Glomerular endothelial cell (primary cell): ENCODE data around the gene TUBB3. TPM values are rescaled to one million over a fixed set of nuclear protein-coding genes. Genes with fewer than 3 reads are reported as not detected.
"Not testable (repeated sequence)": the region's sequence is repeated elsewhere in the genome, so short reads cannot be mapped to it uniquely, and the experiment has no call there.

ENCODE experiments used
- DNase-seq: peaks from one replicate; pipeline ENCODE4 v3.0.0-alpha.2; 2011; ENCODE audit warnings: low read depth, low spot score; ENCODE audit errors: extremely low read depth
- total RNA-seq: library from RNA; depleted of rRNA; stranded (reverse); fragments of >200 nt; gene quantifications from 2 replicates; pipeline ENCODE4 v1.2.3, GENCODE V29; 2015

The TUBB3 gene
- total RNA-seq, 1 donor from 2014 or later: 275 TPM

DNA sequence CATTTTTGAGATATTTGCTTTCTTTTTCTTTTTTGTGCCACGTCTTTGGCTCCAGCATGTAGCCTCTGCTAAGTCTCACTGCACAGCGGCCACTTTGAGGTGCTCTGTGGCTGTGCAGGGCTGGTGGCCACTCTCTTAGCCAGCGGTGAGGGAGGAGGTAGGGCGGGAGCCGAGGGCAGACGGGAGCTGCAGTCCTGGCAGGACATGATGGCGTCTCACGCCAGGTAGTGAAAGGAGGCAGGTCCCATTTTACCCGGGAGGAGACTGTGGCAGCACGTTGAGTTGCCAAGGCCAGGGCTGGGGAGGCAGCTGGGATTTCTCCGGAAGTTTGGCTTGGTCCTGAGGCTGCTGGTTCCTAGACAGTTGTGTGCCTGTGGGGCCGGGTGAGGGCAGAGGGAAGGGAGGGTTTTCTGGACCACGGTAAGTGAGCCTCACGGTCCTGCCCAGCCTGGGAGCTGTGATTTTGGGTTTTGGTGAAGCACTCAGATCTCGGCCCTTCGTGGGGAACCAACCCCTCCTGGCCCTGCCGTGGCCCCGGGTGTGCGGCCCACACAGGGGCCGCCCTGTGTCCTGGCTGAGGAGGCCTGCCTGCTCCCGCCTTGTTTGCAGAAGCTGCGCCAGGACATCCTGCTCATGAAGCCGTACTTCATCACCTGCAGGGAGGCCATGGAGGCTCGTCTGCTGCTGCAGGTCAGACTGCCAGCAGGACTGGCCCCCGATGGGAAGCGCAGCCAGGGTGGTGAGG lies 39.8 kb downstream of the TUBB3 start:
- DNase-seq: no peak

DNA sequence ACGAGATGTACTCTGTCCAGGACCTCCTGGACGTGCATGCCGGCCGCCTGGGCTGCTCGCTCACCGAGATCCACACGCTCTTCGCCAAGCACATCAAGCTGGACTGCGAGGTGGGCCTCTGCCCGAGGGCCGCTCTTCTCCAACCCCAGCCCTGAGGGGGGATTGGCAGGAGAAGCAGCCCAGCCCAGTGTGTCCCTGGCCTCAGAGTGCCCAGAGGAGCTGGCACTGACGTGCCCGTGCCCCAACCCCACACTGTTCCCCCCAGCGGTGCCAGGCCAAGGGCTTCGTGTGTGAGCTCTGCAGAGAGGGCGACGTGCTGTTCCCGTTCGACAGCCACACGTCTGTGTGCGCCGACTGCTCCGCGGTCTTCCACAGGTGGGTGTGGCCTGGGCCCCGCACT lies 41.1 kb downstream of the TUBB3 start:
- DNase-seq: no peak

DNA sequence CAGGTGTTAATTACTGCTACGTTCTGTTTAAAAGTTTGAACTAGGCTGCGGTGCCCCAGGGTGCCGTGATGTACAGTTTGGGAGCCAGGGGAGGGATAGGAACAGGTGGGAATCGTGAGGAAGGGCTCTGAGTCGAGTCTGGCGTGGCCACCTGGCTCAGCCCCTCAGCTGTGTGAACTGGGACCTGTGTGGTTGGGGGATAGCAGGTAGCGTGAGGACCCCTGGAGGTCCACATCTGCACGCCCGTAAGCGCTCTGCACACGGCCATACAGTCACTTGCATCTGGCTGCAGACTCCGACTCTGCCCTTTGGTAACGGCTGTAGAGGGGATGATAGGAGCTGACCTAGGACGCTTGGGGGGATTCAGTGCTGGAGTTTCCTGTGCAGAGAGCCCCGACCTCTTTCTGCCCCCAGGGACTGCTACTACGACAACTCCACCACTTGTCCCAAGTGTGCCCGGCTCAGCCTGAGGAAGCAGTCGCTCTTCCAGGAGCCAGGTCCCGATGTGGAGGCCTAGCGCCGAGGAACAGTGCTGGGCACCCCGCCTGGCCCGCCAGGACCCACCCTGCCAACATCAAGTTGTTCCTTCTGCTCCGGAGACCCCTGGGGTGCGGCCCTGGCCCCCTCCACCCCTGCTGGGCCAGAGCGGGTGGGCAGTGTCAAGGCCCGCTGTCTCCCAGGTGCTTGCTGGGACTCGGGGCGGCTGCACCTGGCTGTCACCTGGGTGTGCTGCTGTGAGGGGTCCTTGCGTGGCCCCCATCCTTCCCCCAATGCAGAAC lies 42.5 kb downstream of the TUBB3 start:
- DNase-seq: no peak

DNA sequence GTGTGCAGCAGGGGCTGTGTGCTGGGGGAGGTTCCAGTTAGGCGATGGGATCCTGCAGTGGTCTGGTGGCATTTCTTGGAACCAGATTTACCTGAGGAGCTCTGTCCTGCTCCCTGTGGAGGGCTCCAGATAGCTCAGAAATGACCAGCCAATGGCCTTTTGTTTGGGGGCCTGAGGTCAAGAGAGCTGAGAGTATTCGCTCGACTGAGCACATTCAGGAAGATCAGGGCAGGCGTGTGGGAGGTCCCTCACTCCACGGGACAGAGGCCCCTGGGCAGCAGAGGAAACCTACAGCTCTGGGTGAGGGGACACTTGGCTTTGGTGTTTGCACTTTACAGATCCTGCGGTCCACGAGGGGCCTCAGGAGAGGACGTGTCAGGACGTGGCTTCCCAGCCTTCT lies 43.6 kb downstream of the TUBB3 start:
- no peak for DNase-seq

DNA sequence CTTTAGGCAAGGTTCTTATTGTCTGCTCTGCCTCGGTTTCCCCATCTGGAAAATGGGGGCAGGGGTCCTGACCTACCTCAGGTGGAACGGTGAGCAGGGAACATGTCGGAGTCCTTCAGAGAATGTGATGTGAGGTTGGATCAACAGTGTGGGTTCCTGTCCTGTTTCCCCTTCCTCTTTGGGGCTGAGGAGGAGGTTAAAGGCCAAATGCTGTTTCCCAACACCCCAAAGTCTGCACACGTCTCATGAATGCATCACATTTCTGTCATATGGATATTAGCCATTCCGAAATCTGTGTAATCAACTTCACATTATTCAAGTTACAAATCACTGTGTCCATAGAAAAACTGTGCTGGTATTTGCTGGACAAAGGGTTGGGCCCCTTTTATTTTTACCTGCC lies 44.3 kb downstream of the TUBB3 start:
- DNase-seq: not testable (repeated sequence)

DNA sequence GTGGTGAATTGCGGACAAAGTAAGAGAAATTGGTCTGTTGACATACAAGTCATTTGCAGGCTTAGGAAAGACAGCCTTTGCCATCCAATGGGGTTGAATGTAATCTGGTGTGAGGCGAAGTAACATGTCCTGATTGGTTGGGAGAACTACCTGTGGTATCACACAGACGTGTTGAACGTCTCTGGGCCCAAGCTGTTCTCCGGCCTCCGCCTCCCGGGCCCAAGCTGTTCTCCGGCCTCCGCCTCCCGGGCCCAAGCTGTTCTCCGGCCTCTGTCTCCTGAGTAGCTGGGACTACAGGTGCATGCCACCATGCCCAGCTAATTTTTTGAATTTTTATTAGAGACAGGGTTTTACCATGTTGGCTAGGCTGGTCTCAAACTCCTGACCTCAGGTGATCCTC lies 44.9 kb downstream of the TUBB3 start:
- not testable (repeated sequence) for DNase-seq

DNA sequence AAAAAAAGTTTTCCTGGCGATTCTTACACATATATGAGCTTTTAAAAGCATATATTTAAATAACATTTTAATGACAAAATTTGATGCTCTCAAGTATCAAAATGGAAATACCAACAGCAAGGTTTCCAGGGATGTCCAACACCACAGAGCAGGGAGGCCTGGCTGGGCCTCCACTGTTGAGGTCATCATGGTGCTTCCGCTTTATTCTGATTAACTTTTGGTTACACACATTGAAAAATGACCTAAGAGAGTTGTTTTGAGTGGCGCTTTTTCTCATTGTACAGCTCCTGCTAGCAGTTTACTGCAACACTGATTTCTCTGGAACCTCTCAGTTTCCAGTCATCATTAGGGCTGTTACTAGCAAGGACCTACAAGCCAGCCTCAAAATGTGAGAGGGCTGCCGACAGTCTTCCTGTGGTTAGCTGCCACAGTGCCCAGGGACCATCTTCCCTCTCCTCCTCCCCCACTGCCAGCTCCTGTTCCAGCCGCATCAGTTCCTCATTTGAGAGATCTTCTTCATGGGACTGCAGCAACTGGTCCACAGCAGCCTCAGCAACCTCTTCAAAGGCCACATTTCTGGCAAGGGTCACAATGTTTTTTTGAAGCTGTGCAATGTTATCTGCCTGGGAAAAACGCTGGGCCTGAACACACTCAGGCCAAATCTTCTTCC lies 46.7 kb downstream of the TUBB3 start:
- DNase-seq: no peak

DNA sequence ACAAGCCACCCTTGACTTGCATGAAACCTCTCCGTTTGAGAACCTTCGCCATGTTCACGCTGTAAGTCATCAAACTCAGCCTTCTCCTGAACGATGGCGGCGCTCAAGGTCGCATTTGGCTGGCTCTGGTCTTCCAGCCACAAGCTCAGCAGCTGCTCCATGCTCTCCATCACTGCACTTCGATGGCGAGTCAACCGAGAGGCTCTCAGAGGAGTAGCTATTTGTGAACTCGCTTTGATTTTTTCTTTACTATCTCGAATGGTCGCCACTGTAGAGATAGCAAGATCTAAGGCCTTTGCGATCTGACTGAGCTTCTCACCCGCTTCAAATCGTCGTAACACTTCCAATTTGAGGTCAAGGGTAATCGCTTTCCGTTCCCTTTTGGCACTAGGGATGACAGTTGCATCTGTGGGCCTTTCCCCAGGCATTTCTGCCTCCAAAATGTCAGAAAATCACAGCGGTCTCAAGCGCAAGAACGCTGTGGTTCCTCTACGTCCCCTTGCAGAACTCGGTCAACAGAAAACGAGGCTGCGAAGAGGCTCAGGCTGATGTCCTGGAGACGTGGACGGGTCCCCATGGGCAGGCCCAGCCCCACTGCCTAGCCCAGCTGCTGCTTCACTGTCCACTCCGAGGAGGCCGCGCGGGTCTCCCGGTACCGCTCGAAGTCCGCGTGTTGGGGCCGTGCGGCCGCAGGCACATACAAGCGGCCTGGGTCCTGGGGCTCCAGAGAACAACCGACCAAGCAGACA lies 48.5 kb downstream of the TUBB3 start:
- no peak for DNase-seq

DNA sequence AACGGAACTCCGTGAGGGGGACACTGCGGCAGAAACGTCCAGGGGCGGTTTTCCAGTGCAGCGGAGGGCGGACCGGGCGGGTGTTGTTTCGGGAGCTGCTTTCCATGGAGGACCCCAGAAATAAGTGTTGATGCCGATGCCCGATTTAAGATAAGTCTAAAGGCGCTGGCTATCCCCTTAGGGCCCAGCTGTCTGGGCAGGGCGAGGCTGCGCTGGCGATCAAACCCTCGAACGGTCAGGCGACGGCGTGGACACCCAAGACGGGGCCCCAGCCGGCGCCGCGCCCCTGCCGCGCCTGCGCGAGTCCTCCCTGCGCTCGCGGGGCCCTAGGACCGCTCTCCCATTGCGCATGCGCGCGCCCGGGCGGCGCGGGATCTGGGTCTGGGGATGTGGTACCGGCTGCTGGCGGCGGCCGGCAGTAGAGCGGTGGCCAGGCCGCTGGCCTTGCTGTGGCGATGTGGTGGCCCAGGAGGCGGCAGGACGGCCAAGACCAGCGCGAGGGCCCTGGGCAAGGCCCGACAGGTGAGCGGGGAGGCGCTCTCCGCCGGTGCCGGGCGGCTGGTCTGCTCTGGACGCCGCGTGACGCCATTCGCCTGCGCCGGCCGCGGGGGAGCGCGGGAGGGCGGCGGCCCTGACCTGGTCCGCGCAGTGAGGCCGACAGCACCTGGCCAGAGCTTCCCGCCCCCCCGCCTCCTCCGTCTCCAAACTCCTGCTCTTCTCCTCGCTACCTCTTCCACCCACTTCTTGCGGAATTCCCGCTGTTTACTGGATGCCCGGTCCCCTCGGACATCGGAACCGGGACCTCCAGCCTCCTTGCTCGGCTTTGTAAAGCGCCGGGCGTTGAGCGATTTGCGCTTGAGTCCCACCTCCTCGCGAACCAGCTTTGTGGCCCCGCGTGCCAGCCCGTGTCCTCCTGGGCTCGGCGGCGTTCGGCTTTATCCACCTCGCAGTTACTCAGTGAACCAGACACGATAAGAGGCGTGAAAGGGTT lies 49.4 kb downstream of the TUBB3 start:
- DNase-seq: no peak

DNA sequence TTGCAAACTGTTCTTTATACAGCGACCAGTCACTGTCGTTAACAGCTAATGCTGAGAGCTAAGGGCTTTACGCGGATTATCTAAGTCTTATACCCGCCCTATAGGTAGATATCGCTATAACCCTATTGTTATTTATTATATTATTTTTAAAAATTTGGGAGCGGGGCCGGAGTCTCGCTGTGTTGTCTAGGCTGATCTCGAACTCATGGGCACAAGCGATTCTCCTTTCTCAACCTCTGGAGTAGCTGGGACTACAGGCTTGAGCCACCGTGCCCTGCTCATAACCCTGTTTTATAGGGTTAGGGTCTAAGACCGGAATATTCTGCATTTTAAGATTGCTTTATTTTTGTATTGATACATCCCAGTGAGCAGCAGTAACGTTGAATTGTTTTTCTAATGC lies 50.1 kb downstream of the TUBB3 start:
- DNase-seq: no peak

DNA sequence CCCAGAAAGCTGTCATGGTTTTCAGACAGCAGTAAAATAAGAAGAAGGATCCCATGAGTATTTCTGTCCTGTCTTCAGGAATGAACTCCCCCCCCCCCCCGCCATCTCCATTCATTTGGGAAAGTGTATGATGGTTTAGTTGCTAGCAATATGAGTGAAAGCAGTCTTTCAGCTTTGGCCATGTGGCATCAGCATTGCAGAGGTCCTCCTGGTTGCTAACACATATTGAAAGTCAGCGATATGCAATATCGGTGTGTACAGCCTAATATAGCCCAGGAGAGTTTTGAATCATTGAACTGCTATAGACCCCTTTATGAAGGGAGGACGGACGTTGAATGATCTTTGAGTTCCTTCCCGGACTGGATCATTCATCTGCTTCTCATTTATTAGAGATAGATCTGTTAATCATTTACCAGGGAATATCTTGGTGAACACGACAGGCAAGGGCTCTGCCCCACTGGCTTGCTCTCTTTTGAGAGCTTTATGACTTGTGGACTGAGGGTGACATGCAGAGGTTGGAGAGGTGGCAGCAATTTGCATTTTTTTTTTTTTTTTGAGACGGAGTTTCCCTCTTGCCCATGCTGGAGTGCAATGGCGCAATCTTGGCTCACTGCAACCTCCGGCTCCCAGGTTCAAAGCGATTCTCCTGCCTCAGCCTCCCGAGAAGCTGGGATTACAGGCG lies 50.7 kb downstream of the TUBB3 start:
- no peak for DNase-seq

DNA sequence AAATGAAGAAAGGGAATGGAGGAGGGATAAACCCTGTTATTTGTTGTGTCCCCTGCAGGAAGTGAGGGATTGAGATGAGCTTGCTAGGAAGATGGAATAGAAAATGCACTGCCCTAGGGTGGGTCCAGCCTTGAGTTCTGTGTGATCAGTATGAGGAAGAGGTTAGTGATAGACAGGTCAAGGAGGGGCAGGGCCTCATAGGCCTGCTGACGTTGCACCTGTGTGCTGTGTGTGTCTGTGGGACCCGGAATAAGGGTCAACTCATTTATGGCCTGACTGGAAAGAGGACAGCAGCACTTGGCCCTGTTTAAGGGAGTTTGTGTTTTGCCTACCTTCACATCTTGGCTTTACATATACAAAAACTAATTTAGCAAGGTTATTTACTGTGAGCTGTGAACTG lies 51.7 kb downstream of the TUBB3 start:
- no peak for DNase-seq

DNA sequence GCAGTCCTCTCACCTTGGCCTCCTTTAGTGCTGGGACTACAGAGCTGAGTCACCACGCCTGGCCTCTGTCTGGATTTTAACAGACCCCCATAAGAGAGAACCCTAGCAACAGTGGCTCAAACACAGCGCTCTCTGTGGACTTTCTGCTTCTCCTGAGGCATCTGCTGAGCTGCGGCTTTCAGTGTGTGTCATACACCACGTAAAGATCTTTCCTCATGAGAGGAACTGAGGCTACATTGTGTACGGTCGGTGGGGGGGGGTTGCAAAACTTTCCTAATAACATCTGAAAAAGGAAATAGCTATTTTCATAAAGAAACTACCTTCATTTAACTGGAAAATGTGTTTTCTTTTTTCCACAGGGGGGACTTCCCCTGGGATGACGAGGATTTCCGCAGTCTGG lies 58.3 kb downstream of the TUBB3 start:
- DNase-seq: no peak

DNA sequence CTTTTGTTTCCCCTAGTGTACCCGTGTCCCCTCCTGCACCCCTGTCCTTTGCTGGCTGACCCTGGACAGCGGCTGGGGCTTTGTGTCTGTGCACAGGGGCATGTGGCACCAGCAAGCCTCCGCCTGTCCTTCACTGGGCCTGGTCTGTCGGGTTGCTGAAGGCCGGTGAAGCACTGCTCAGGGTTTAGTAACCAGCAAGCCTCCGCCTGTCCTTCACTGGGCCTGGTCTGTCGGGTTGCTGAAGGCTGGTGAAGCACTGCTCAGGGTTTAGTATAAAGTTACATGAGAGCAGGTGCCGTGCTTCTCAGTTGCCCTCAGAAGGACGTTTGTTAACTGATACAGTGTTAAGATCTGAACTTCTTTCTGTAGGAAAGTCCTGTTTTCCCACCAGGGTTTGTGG lies 59.2 kb downstream of the TUBB3 start:
- no peak for DNase-seq

DNA sequence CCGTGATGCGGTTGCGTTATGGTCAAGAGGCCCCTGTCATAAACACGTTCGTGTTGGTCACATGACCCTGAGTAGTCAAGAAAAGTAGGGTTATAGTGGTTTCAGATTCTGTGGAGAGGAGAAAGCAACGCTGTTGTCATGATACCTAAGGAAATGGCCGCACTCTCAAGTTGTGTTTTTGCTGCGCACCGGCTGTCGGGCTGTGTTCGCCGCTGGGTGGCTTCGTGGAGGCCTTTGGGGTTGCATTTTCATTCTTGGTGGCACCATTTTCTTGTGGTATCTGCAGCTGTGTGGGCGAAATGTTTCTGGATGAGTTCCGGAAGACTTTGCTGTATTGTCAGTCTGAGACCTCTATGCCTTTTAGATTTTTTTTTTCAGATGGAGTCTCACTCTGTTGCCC lies 60.4 kb downstream of the TUBB3 start:
- DNase-seq: no peak

DNA sequence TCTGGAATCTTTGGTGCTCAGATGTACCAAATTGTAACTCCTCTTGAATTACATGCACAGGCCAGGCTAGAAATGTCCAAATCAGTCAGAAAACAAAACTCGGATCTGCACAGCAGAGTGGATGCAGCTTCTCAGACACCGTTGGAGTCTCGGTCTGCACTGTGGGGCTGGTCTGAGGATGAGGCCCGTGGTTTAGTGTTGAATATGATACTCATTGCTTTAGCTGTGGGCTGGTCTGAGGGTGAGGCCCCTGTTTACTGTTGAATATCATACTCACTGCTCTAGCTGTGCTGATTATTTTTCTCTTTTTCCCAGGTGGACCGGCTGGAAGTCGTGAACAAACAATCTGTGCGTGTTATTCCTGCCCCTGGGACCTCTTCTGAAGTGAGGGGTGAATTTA lies 61.1 kb downstream of the TUBB3 start:
- DNase-seq: no peak

DNA sequence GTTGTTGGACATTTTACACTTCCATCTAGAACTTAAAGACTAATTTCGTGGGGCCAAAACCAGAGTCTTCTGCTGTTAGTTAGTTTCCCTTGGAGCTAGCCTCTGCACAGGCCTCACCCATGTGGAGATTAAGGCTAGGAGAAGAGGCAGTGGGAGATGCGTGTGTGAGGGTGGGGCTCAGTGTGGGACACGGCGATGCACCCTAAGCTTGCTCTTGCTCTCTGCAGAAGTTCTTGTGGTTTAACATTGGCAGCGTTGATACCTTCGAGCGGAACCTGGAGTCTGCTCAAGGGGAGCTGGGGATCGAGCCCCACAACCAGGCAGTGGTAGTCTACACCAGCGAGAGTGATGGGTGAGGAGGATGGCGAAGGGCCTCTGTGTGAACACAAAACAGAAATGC lies 62.1 kb downstream of the TUBB3 start:
- no peak for DNase-seq
